LNCaP clone FGC (cell line): Measurements from ENCODE around the gene MAD1L1.

ENCODE experiments used
- DNase-seq: peaks from one replicate; pipeline ENCODE4 v3.0.0-alpha.2; 2011; ENCODE audit warnings: low read depth
- H3K4me3 ChIP-seq: 2 replicates; pipeline ENCODE4 v1.5.1; 2011; ENCODE audit warnings: mild to moderate bottlenecking, low read depth, low read length, control low read depth
- CTCF ChIP-seq: IDR thresholded peaks from 2 replicates; pipeline ENCODE4 v1.5.1; 2012; ENCODE audit warnings: mild to moderate bottlenecking; ENCODE audit not compliant: control insufficient read depth, insufficient read depth; ENCODE audit errors: extremely low read depth

MAD1L1 gene

GRCh38 chr7:2015251-2015871, 217.4 kb downstream of the MAD1L1 start:
- DNase-seq: no peak
- no peak for TF ChIP-seq CTCF
- no peak overlapping the region for H3K4me3 ChIP-seq

- no peak for DNase-seq
- no peak overlapping the region for H3K4me3 ChIP-seq
- TF ChIP-seq CTCF: no peak
These were observed 218.1 kb downstream of the MAD1L1 start for GRCh38 chr7:2014391-2015241.

- TF ChIP-seq CTCF: no peak
- no peak for DNase-seq
These were observed 219.1 kb downstream of the MAD1L1 start for GRCh38 chr7:2013381-2014311.

GRCh38 chr7:2012981-2013380, 219.8 kb downstream of the MAD1L1 start:
- no peak for TF ChIP-seq CTCF
- H3K4me3 ChIP-seq: no peak overlapping the region
- no peak for DNase-seq

More at GRCh38 chr7:2013381-2014311, 219.1 kb downstream of the MAD1L1 start:
- H3K4me3 ChIP-seq: no peak overlapping the region

- no peak for DNase-seq
- no peak overlapping the region for H3K4me3 ChIP-seq
- no peak for TF ChIP-seq CTCF
These were observed 220.5 kb downstream of the MAD1L1 start for GRCh38 chr7:2012044-2012900.
